Measurements from ENCODE around the gene NXF1.

DNA sequence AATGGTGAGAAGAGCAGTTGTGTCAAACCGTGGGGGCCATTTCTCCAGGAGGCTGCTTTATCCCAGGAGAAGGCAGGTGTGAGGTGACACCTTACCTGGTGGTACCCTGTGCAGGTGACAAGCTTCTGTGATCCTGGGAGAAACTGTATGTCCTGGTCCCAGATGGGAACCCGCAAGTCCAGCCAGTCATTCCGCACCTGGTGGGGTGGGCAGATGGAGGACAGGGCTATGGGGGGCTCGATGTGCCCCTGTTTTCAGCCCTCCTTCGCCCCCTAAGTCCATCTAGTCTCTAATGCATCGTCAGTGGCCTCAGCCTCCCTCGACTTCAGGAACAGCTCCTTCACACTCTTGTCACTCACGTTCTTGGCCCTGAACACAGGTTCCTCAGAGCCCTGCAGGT is 30.1 kb upstream of the NXF1 start:
- TF ChIP-seq, protein P1, sequence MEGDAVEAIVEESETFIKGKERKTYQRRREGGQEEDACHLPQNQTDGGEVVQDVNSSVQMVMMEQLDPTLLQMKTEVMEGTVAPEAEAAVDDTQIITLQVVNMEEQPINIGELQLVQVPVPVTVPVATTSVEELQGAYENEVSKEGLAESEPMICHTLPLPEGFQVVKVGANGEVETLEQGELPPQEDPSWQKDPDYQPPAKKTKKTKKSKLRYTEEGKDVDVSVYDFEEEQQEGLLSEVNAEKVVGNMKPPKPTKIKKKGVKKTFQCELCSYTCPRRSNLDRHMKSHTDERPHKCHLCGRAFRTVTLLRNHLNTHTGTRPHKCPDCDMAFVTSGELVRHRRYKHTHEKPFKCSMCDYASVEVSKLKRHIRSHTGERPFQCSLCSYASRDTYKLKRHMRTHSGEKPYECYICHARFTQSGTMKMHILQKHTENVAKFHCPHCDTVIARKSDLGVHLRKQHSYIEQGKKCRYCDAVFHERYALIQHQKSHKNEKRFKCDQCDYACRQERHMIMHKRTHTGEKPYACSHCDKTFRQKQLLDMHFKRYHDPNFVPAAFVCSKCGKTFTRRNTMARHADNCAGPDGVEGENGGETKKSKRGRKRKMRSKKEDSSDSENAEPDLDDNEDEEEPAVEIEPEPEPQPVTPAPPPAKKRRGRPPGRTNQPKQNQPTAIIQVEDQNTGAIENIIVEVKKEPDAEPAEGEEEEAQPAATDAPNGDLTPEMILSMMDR (tag by site-specific recombination; IDR thresholded peaks at IDR 0.05), result no peak
- no peak for TF ChIP-seq ZNF571 (tag by site-specific recombination; IDR thresholded peaks at IDR 0.05)
- TF ChIP-seq ZNF664 (tag by site-specific recombination; IDR thresholded peaks at IDR 0.05), result no peak
- no peak for TF ChIP-seq ZNF707 (tag by site-specific recombination; IDR thresholded peaks at IDR 0.05)
- no peak for TF ChIP-seq ZNF175 (tag by site-specific recombination; IDR thresholded peaks at IDR 0.05)
- TF ChIP-seq ZBTB21 (tag by site-specific recombination; IDR thresholded peaks at IDR 0.05), result no peak

Data from HEK293 (cell line).